Left renal pelvis (tissue), 4 donors: Measurements from ENCODE around the gene CD4. TPM values are rescaled to one million over a fixed set of nuclear protein-coding genes. Genes with fewer than 3 reads are reported as not detected.

Experiments used
- DNase-seq, 4 donors: peaks; one replicate each; pipeline ENCODE4 v3.0.0-alpha.2; 2013; ENCODE audit warnings: low read depth in 4 of 4, low spot score in 3 of 4
- polyA plus RNA-seq, 4 donors: library from polyadenylated mRNA; unstranded; fragments of 120-200 nt; gene quantifications; one replicate each; pipeline ENCODE4 v1.2.1, GENCODE V29; 2013; ENCODE audit not compliant: insufficient read length in 4 of 4

CD4 gene
- polyA plus RNA-seq, 4 donors, result 18.7 to 31.0 (median 26.5) TPM

DNA sequence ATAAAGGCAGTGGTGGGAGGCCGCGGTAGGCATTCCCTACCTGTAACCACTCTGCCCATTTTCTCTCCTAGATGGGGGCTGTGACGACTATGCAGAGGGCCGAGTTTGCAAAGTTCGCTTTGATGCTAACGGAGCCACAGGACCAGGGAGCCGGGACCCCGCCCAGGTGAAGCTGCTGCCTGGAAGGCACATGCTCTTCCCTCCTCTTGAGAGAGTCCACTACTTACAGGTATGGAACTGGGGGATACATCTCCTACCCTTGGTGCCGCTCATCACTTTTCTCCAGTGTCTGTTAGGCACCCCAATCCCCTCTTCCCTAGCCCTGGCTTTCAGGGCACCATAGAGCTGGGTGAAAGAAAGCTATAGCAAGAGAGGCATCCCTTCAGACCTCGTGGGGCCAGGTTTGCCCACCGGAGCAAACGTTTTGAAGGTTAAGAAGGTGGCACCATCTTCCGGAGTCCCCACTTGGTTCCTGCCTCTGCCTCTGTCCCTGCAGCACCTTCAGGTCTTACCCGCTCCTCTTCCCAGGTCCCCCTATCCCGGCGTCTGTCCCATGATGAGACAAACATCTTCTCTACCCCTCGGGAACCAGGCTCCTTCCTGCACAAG is 36.9 kb downstream of the CD4 start:
- no peak for DNase-seq

- no peak for DNase-seq
Observed at GRCh38 chr12:6826734-6827436, 37.6 kb downstream of the CD4 start.

- DNase-seq, result peak in 1 of 4 donors; percentile 71
Observed at GRCh38 chr12:6827437-6827911, 38.1 kb downstream of the CD4 start.

DNA sequence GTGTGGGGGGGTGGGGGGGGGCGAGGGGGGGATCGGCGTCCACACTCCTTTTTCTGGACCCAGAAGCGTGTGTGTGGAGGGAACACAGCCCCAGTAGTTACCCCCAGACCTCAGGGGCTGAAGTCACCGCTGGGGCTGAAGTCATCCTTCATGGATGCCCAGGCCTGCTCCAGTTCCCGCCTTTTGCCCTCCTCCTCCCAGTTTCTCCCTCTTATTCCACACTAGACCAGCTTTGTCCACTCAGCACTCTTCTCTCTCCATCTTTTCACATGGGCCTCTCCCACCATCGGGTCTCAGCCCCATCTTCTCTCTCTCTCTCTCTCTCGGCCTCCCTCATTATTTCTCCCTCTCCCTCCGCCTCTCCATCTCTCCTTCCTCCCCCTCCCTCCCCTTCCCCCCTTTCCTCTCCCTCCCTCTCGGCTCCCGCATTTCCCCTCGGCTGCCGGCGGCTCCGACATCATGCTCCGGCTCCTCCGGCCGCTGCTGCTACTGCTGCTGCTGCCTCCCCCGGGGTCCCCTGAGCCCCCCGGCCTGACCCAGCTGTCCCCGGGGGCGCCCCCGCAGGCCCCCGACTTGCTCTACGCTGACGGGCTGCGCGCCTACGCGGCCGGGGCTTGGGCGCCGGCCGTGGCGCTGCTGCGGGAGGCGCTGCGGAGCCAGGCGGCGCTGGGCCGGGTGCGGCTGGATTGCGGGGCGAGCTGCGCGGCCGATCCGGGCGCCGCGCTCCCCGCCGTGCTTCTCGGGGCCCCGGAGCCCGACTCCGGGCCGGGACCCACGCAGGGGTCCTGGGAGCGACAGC is 38.9 kb downstream of the CD4 start, which contains the start of gene P3H3:
Gene P3H3 (plus strand): TSS at position 426 of the 799 bp plus-strand sequence. CDS start 34 bp downstream, at position 460.
- no peak for DNase-seq

DNA sequence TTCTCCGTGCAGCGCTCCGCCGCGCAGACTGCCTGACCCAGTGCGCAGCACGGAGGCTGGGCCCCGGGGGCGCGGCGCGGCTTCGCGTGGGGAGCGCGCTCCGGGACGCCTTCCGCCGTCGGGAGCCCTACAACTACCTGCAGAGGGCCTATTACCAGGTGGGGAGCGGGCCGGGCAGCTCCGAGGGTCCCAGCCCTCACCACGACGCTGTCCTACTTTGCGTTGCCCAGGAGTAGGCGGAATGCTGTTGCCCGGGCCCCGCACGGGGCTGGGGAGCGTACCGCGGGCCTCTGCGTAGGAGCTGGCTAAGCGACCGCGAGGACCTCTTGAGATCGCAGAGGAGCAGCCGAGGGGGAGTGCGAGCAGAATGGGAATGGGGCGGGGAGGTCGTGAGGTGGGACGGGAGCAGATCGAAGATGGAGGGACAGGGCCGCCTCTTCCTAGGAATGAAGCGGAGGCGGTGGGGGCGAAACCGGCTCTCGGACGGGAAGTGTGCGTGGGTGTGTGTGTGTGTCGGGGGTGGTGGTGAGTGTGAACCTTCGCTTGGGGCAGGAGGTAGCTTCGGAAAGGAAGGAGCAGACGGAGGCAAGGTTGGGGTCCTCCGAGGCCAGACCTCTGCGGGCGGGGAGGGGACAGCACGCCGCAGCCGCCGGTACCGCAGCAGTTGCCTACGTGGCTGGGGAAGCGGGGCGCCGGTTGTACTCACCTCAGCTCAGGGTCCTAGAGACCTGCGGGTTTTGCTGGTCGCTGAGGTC is 39.6 kb downstream of the CD4 start:
- no peak for DNase-seq

GRCh38 chr12:6829536-6830220 is 40.4 kb downstream of the CD4 start:
- no peak for DNase-seq

DNA sequence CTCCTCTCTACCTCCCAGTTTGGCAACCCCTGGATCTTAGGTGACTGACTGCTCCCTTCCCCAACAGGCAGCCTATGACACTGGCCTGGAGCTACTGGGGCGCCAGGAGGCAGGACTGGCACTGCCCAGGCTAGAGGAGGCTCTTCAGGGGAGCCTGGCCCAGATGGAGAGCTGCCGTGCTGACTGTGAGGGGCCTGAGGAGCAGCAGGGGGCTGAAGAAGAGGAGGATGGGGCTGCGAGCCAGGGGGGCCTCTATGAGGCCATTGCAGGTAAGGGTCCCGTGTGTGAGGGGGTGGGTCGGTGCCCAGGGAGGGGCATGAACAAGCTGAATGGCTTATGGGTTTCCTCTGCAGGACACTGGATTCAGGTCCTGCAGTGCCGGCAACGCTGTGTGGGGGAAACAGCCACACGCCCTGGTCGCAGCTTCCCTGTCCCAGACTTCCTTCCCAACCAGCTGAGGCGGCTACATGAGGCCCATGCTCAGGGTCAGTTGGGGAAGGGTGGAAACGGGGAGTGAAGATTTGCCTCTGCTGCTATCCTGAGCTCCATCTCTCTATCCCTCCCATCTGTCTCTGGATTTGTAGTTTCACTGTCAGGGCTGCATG is 41.1 kb downstream of the CD4 start:
- DNase-seq, result no peak

DNA sequence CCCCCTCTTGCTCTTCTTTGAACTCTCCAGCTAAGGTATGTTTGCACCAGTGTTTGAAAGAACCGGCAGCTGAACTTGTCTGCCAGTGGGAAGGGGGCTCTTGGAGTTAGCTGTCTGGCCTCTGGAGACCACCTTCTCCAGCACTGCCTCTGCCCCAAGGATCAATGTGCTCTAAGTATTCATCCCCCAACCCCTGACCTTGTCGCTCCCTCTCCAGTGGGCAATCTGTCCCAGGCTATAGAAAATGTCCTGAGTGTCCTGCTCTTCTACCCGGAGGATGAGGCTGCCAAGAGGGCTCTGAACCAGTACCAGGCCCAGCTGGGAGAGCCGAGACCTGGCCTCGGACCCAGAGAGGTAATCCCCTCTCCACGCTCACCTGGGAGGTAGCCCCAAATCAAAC is 41.7 kb downstream of the CD4 start:
- no peak for DNase-seq

DNA sequence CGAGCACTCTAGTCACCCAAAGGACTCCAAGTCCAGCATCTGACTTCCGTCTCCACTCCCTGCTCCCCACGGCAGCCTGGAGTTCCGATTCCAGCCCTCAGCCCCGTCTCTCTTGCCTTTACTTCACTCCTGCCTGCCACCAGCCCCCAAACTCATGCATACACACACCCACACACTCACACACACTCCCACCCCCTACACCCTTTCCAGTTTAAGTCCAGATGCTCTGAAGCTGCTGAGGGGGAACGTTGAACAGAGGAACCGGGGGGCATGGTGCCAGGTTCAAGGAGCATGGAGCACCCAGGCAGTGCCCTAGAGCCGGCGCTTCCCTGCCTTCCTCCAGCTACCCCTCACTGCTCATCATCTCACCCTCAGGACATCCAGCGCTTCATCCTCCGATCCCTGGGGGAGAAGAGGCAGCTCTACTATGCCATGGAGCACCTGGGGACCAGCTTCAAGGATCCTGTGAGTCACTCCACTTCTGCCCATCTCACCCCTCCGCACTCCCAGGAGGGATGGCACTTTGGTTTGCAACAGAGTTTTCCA is 42.2 kb downstream of the CD4 start:
- DNase-seq, result no peak

DNA sequence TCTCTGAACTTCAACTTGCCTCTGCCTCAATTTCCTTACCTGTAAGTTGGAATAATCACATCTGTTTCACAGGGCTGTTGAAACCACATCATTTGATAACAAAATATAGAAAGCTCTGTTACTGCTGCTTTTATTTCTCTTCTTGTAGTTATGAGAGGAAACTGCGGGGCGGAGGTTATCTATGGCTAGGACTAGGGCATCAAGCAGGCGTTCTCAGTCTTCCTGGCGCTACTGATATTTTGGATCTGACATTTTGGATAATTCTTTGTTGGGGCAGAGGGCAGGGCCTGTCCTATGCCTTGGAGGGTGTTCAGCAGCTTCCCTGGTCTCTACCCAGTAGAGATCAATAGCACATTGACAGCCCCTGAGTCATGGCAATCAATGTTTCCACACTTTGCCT is 42.8 kb downstream of the CD4 start:
- no peak for DNase-seq

GRCh38 chr12:6833189-6833890 is 44.0 kb downstream of the CD4 start:
- no peak for DNase-seq

DNA sequence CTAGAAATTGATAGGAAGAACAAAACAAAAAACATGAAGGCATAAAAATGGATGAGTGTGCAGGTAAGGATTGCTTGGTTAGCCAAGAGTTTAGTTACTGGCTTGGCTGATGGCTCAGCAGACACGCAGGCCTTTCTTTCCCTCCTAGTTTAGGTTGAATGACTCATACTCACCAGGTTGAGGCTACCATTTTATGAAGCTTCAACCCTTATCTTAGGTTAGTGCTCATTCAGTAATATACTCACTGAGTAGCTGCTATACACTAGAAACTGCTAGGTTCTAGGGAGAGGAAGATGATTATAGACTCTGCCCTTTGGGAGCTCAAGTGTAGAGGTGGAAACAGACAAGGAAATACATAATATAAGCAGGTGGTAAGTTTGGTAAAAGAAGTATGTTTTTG is 44.9 kb downstream of the CD4 start:
- DNase-seq, result no peak

DNA sequence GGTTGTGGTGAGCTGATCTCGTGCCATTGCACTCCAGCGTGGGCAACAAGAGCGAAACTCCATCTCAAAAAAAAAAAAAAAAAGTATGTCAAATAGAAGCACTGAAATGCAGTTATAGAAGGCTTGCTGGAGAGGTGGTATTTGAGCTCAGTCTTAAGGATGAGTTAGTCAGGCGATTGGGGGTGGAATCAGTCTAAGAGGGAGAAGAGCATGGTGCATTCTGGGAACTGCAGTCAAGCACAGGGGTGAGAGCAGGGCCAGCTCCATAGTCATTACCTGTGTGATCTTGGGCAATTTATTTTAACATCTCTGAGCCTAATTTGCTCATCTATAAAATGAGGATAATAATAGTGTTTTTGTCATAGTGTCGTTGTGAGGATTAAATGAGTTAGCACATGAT is 45.5 kb downstream of the CD4 start:
- no peak for DNase-seq

- no peak for DNase-seq
Observed at GRCh38 chr12:6836851-6837250, 47.5 kb downstream of the CD4 start.

DNA sequence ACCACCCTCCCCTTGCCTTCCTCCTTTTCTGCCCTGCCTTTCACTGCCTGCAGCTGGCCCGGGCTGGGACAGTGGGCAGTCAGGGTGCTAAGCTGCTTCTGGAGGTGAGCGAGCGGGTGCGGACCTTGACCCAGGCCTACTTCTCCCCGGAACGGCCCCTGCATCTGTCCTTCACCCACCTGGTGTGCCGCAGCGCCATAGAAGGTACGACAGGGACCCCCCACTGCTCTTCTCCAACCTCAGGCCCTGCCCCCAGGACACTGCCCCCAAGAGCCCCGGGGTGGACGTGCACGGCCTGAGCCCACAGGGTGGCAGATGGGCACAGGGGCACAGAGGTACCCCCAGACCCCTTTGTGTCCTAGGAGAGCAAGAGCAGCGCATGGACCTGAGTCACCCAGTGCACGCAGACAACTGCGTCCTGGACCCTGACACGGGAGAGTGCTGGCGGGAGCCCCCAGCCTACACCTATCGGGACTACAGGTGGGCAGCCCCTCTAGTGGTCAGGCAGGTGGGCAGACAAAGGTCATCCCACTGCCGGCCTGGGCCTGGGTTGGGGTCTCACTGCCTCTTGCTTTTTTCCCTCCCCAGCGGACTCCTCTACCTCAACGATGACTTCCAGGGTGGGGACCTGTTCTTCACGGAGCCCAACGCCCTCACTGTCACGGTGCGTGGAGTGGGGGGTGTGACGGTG is 48.2 kb downstream of the CD4 start:
- no peak for DNase-seq

DNA sequence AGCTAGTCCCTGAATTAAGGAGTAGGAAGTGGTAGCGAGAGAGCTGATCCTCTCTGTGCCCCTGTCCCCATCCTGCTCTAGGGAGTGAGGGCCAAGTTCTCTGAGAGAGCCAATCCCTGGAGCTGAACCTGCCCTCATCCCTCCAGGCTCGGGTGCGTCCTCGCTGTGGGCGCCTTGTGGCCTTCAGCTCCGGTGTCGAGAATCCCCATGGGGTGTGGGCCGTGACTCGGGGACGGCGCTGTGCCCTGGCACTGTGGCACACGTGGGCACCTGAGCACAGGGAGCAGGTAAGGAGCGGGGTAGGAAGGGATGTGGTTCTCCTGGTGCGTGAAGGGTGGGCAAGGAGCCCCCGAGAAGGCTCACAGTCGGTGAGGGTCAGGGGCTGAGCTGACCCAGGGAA is 49.5 kb downstream of the CD4 start:
- DNase-seq, result no peak

GRCh38 chr12:6839482-6840201 is 50.3 kb downstream of the CD4 start:
- no peak for DNase-seq

- no peak for DNase-seq
Observed at GRCh38 chr12:6840330-6840729, 51.0 kb downstream of the CD4 start.
